ENCODE measurements around the gene ORC3.

The ORC3 gene

DNA sequence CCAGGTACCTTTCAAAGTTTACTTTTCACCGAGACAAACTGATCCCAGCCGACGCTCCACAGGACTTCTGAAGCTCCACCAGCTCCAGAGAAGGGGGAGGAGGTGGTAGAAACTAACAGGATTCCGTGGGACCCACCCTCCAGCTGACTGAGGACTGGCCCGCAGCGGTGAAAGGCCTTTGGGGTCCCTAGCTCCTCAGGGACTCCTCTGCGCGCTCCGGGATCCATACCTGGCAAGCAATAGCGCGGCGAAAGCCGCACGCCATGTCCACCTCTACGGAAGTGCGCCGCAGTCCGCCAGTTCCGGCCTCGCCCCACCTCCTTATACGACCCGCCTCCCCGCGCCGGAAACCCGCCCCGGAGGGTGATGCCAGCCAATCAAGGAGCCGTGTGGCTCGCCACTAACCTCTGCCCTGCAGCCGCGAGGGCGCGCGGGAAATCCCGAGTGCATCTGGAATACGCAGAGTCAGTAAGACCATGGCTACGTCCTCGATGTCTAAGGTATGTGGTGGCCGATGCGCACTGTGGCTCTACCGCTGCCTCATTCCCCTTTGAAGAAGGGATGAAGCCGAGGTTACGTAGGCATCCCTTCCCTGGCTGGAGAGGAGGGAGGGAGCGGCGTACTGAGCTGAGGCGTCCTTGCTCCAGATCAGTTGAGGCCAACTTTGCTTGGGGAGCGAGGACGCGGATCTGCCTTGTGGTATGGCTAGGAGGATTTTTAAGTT, at the start of gene ORC3, which contains the start of gene RARS2:
ORC3 (plus strand) TSS at position 443 of the 724 bp plus-strand sequence; CDS start at position 477, 34 bp downstream.
RARS2 (minus strand) TSS at position 295 of the 724 bp plus-strand sequence; CDS start at position 265, 30 bp downstream.
- peak within 1 kb of the TSS; percentile 81 for H3K4me3 ChIP-seq (ENCODE audit: low read depth, low read length)
- TF ChIP-seq, protein P1, sequence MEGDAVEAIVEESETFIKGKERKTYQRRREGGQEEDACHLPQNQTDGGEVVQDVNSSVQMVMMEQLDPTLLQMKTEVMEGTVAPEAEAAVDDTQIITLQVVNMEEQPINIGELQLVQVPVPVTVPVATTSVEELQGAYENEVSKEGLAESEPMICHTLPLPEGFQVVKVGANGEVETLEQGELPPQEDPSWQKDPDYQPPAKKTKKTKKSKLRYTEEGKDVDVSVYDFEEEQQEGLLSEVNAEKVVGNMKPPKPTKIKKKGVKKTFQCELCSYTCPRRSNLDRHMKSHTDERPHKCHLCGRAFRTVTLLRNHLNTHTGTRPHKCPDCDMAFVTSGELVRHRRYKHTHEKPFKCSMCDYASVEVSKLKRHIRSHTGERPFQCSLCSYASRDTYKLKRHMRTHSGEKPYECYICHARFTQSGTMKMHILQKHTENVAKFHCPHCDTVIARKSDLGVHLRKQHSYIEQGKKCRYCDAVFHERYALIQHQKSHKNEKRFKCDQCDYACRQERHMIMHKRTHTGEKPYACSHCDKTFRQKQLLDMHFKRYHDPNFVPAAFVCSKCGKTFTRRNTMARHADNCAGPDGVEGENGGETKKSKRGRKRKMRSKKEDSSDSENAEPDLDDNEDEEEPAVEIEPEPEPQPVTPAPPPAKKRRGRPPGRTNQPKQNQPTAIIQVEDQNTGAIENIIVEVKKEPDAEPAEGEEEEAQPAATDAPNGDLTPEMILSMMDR (IDR thresholded peaks at IDR 0.05; ENCODE audit: low read depth, low read length), result no peak

DNA sequence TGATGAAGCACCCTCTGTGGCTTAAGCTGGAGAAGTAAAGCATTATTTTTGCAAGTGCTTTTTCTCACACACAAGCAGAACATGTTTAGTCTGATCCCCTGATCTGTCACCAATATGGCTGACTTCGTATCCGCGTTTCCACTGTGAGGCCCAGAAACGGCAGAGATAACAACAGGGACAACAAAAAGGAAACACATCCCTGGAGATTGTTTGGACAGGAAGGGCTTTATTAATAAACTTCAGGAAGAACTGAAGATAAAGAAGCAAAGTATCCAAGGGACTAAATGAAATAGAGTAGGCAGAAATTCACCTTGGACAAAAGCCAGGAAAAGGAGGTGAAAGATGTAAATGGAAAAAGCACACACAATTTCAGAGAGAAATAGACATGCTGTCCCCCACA, 49.4 kb upstream of the ORC3 start:
- H3K4me3 ChIP-seq (ENCODE audit: low read depth, low read length), result no peak overlapping the region
- TF ChIP-seq, protein P1 (IDR thresholded peaks at IDR 0.05; ENCODE audit: low read depth, low read length), result no peak

DNA sequence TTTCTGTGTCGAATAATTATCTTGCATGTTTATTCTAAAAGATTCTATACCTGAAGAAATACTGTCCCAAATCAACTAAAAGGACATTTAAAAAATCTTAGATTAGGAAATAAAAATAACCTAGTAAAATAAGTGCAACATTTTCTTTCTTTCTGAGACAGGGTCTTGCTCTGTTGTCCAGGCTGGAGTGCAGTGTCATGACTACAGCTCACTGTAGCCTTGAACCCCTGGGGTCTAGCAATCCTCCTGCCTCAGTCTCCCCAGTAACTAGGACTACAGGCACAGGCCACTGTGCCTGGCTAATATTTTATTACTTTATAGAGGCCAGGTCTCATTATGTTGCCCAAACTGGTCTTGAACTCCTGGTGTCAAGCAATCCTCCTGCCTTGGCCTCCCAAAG, 48.9 kb upstream of the ORC3 start:
- no peak overlapping the region for H3K4me3 ChIP-seq (ENCODE audit: low read depth, low read length)
- TF ChIP-seq, protein P1 (IDR thresholded peaks at IDR 0.05; ENCODE audit: low read depth, low read length), result no peak

DNA sequence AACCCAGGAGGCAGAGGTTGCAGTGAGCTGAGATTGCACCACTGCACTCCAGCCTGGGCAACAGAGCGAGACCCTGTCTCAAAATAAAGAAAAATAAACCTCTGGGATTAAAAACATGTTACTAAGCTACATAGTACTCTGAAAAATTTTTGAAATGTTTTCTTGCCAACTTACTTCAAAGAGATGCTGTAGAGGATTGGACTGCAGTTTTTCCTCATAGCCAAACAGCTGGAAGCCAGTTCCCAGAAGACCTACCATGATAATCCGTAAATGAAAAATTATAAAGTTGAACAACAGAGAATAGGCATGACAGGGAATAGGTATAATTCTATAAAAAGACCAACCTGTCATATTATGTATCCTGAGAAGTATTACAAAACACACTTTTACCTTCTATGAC, 48.2 kb upstream of the ORC3 start:
- TF ChIP-seq, protein P1 (IDR thresholded peaks at IDR 0.05; ENCODE audit: low read depth, low read length), result no peak
- no peak overlapping the region for H3K4me3 ChIP-seq (ENCODE audit: low read depth, low read length)

DNA sequence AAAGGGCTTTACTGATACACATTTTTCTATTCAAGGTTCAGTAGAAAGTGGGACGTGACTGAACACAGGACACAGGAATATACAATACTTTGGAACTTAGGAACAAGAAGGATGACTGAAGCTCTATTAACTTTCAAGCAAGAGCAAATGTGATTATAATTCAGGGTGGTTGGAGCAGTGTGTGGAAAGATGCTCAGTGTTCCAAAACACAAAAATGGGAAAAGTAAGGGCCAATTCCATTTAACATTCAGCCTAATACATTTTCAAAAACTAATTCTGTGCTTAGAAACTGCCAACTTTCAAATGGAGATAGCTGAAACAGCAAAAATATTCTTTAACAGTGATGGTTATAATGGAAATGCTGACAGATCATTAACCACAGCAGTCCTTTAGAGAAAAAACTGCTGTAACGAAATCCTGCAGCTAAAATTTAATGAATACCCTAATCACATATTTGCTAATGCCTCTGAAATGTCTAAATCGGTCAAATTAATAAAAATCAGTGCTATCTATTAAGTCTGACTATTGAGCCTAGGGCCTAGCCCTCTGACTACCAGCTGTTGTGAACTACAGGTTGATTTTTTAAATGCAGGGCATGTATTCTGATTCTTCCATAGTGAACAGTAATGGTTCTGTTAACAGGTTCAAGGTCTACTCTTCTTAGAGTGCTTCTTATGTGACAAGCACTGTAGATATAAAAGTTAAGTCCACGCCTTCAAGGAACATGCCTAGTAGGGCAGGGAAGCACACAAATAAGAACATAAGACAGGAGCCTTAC, 46.0 kb upstream of the ORC3 start:
- H3K4me3 ChIP-seq (ENCODE audit: low read depth, low read length), result no peak overlapping the region
- TF ChIP-seq, protein P1 (IDR thresholded peaks at IDR 0.05; ENCODE audit: low read depth, low read length), result no peak

DNA sequence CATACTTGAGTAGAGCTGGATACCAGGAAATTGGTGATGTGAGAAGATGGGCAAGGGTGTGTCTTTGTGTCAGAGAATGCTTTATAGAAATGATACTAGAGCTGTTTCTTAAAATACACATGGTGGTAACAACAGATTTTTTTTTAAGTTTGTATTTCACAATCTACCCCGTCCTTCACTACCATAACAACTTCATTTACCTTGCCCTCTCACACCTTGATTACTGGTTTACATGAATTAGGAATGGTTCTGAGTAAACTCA, 45.5 kb upstream of the ORC3 start:
- no peak overlapping the region for H3K4me3 ChIP-seq (ENCODE audit: low read depth, low read length)
- TF ChIP-seq, protein P1 (IDR thresholded peaks at IDR 0.05; ENCODE audit: low read depth, low read length), result no peak

DNA sequence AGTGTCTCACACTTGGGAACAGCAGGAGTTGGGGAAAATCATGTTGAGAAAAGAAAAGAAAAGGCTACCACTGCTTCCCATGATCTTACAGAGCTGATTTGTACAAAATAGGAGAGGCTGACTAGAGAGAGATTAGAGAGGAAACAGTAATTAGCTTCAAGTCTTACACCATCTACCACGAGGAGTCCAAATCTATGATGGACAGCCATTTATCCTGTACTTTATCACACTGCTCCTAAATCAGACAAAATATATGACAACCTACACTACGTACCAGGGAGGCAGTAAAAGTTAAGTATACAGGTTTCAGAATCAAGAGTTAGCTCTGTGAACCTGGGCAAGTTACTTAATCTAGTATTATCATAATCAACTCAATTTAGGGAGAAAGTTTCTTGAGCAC, 38.1 kb upstream of the ORC3 start:
- no peak overlapping the region for H3K4me3 ChIP-seq (ENCODE audit: low read depth, low read length)
- TF ChIP-seq, protein P1 (IDR thresholded peaks at IDR 0.05; ENCODE audit: low read depth, low read length), result no peak
